ENCODE data around the gene DLK2.
A peak's percentile ranks its signal among the peaks of the same experiment; 100 is the strongest.

Gene DLK2

GRCh38 chr6:43452896-43453295 lies 2.5 kb downstream of the DLK2 start:
- no peak for DNase-seq (ENCODE audit: low spot score)

GRCh38 chr6:43451939-43452338 lies 3.4 kb downstream of the DLK2 start:
- DNase-seq (ENCODE audit: low spot score), result no peak

- DNase-seq (ENCODE audit: low spot score), result no peak
These were observed 4.0 kb downstream of the DLK2 start for GRCh38 chr6:43451348-43451747.

GRCh38 chr6:43450699-43451131 lies 4.6 kb downstream of the DLK2 start:
- DNase-seq (ENCODE audit: low spot score), result no peak

GRCh38 chr6:43448916-43449315 lies 6.4 kb downstream of the DLK2 start:
- DNase-seq (ENCODE audit: low spot score), result no peak

GRCh38 chr6:43447604-43448003 lies 7.7 kb downstream of the DLK2 start:
- no peak for DNase-seq (ENCODE audit: low spot score)

GRCh38 chr6:43445576-43445975 lies 9.8 kb downstream of the DLK2 start:
- DNase-seq (ENCODE audit: low spot score), result no peak

- no peak for DNase-seq (ENCODE audit: low spot score)
These were observed 10.8 kb downstream of the DLK2 start for GRCh38 chr6:43444582-43444981.

GRCh38 chr6:43444036-43444435 lies 11.3 kb downstream of the DLK2 start:
- DNase-seq (ENCODE audit: low spot score), result no peak

- no peak for DNase-seq (ENCODE audit: low spot score)
These were observed 12.4 kb downstream of the DLK2 start for GRCh38 chr6:43442935-43443334.

- DNase-seq (ENCODE audit: low spot score), result no peak
These were observed 17.6 kb downstream of the DLK2 start for GRCh38 chr6:43437700-43438099.

GRCh38 chr6:43436577-43437282 lies 18.6 kb downstream of the DLK2 start:
- peak; percentile 79 for DNase-seq (ENCODE audit: low spot score)

- DNase-seq (ENCODE audit: low spot score), result no peak
These were observed 19.5 kb downstream of the DLK2 start for GRCh38 chr6:43435682-43436437.

- DNase-seq (ENCODE audit: low spot score), result no peak
These were observed 20.4 kb downstream of the DLK2 start for GRCh38 chr6:43434943-43435342.

- no peak for DNase-seq (ENCODE audit: low spot score)
These were observed 21.1 kb downstream of the DLK2 start for GRCh38 chr6:43434001-43434840.

GRCh38 chr6:43433148-43433547 lies 22.2 kb downstream of the DLK2 start:
- no peak for DNase-seq (ENCODE audit: low spot score)

- DNase-seq (ENCODE audit: low spot score), result no peak
These were observed 23.1 kb downstream of the DLK2 start for GRCh38 chr6:43432009-43432945.

GRCh38 chr6:43428874-43429273 lies 26.5 kb downstream of the DLK2 start:
- DNase-seq (ENCODE audit: low spot score), result no peak

- DNase-seq (ENCODE audit: low spot score), result no peak
These were observed 27.2 kb downstream of the DLK2 start for GRCh38 chr6:43428112-43428570.

- DNase-seq (ENCODE audit: low spot score), result peak; percentile 87
These were observed 27.8 kb downstream of the DLK2 start, which contains the start of gene ABCC10 for GRCh38 chr6:43427406-43428111. Gene ABCC10, plus strand, starts transcription at chr6:43427541. Its CDS starts 438 bp downstream, at chr6:43427979.
